HG02678 (cell line): ENCODE measurements around the gene GTF3C1.

Experiments used
- ATAC-seq: cut with Tn5 transposase; IDR thresholded peaks from one replicate; pipeline ENCODE4 v1.9.1; 2021; ENCODE audit warnings: mild to moderate bottlenecking, moderate library complexity; ENCODE audit not compliant: unreplicated experiment

The GTF3C1 gene

DNA sequence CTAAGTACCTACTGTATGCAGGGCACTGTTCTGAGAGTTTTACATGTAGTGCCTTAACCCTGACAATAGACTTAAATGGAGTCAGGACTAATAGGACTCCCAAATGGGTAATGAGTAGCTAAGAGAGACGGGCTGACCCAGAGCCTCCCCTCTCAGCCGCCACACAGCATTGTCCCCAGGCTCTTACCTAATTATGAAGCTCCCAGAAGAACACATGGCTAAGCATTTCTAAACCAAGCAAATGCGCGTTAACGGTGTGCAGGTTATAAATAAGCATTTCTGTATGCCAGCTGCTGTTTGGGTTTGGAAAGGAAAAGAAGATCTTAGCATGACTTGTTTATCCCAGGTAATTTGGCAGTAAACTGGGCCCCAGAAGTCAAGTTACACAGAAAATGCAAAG, 14.5 kb upstream of the GTF3C1 start:
- ATAC-seq = no peak

DNA sequence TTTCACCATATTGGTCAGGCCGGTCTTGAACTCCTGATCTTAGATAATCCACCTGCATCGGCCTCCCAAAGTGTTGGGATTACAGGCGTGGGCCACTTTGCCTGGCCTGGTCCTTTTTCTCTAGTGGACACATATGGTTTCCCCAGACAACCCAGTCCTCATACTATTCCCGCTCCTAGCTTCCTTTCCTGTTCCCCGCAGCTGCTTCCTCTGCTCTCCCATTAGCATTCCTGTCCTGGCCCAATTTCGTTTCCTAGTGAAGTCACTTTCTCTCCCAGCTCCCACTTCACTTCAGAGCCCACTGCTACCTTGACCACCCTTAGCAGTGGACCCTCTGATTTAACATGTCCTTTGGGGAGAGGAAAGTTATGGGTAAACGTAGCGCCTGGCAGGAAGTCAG, 11.5 kb upstream of the GTF3C1 start:
- no peak for ATAC-seq

DNA sequence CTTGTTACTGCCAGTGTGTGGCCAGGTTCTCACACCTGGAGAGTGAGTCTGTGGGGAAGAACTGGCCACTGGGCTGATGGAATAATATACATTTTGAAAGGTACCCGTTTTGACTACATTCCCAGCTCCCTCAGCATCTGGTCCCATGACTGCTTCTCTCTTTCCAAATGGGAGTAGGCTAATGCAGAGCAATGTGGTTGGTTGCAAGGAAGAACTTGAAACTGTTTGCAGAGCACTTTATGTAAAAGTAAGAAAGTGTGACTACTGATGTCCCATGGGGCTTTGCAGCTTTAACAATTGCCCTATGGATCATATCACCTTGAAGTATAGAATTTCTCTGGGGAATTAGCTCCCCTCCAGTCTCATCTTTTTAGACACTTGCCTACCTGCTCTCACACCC, 9.2 kb upstream of the GTF3C1 start:
- ATAC-seq = no peak

DNA sequence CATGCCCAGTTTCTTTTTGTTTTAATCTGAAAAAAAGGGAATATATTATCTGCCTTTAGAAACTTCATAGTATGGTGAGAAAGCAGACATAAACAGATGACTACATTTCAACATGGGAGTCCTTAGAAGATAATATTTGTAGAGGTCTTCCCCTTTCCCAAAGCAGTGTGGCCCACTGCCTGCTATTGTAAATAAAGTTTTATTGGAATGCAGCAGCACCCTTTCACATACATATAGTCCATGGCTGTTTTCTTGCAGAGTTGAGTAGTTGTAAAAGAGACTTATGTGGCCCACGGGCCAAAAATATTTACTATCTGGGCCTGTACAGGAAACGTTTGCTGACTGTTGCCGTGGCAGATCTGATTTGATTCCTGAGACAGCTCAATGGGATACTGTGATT, 8.7 kb upstream of the GTF3C1 start:
- no peak for ATAC-seq

DNA sequence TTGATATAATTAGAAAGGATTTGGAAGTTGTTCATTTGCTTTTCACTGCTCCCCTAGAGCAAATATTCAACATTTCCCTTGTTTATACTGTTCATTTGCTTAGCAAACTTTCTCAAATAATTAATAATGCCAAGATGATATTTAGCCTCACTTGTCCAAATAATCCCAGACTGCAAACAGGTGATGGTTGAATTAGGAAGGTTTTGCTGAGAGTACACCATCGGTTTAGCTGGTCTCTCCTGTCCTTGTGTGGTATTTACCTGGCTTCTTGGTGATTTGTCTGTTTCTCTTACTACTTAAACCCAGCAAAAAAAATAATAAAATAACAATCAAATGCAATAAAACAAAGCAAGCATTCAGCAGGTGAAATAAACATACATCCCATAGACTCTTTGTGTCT, 6.8 kb upstream of the GTF3C1 start:
- no peak for ATAC-seq

DNA sequence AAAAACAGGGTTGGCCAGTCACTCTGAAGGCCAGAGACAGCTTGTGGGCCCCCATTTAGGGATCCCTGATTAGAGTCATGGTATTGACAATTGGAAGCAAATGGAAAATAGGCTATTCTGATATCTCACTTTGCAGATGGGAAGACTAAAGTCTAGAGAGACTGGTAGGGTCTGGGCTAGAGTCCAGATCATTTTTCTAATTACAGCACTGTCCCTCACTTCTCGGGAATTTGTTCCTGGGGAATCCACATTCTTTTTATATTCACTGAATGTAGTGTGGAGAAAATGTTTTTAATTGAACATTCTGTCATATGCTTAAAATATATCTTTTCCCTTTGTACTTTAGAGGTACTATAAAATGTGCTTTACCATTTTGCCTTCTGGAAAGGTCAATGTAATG, 1.3 kb upstream of the GTF3C1 start:
- no peak for ATAC-seq

DNA sequence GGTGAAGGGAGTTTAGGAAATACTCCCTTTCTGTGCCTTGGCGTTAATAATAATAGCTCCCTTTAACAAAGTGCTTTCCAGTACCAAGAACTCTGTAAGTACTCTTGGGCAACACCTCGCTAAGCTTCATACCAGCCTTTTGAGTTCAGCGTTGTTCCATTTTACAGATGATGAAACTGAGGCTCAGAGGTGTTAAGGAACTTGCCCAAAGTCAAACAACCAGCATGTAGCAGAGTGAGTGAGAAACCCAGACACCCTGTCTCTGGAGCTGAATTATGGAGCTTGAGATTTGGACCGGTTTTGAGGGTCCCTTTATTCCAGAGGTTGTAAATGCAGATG, 838 bp upstream of the GTF3C1 start:
- ATAC-seq = no peak

DNA sequence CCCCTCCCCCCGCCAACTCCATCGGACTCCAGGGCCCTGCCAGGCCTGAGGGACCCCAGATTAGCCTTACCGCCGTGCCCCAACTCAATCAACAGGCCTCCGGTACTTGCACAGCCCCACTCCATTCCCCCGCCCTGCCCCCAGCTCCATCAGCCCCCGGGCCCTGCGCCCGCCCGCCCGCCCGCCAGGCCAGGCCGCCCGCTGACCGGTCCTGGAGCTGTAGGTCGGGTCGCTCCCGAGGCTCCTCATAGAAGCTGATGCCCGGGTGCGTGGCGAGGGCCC, 308 bp downstream of the GTF3C1 start:
- ATAC-seq = peak; percentile 12

DNA sequence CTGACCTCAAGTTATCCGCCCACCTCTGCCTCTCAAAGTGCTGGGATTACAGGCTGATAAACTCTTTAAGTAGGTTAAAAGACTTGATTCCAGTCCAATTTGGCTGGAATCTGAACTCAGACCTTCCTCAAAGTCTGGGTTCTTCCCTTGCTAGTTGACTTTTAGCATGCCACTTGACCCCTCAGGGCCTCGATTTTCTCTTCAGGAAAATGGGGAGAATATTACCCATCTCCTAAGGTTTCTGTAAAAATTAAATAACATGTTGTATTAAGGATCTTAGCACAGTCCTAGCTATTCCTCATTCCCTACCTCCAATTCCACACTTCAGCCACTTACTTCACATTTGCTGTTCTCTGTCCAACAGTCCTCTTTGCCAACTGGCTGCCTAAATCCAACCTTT, 1.9 kb downstream of the GTF3C1 start:
- ATAC-seq = no peak

DNA sequence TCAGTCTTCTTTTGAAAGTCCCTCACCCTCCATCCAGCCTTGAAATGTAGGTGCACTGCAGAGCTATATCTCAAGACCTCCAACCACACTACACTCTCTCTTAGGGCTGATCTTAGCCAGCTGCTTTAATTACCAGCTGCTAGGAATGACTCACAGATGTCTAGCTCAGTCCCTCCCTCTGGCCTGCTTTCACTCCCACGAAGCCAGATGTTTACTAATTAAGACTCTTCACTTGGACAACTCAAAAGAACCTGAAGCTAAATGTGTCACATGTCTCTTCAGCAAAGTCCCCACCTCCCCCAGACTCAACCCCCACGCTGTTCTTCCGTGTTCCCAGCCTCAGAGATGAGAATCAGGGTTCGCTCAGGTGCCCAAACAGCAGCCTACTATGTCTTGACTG, 2.6 kb downstream of the GTF3C1 start:
- no peak for ATAC-seq

DNA sequence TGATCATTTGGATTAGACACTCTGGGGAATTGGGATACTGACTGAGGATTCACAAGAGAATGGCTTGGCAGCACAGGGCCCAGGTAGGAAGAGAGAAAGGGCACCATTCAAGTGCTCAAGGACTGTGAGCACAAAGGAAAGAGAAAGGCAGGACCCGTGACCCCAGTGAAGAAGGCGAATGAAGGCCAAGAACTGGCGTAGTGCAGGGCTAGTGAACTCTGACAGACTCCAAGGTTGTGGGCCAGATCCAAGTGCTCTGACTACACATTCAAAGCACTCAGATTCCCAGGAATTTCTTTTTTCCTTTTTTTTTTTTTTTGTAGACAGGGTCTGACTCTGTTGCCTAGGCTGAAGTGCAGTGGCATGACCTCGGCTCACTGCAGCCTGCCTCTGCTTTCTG, 5.0 kb downstream of the GTF3C1 start:
- no peak for ATAC-seq

DNA sequence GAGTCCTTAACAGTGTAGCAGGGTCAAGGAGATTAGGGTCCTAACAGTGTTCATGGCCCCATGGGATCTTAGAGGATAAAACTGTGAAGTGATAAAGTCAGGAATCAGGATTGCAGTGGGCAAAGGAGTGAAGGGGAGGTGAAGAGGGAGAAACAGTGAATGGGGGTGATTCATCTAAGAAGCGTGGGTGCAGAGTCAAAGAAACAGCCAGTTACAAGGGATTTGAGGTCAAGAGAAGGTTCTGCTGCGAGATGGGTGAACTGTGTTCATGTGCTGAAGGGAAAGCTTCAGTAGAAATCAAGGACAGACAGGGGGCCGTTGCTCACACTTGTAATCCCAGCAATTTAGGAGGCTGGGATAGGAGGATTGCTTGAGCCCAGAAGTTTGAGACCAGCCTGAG, 5.9 kb downstream of the GTF3C1 start:
- no peak for ATAC-seq

DNA sequence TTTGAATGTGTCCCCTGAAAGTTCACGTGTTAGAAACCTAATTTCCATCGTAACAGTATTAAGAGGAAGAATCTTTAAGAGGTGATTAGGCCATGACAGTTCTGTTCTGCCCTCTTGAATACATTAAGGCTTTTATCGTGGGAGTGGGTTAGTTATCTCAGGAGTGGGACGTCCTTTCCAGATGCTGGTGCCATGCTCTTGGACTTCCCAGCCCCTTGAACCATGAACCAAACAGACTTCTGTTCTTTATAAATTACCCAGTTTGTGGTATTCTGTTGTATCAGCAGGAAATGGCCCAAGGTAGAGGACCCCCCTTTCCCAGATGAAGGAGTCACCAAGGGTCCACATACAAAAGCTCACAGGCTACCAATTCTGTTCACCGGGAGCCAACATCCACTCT, 10.1 kb downstream of the GTF3C1 start:
- ATAC-seq = no peak

DNA sequence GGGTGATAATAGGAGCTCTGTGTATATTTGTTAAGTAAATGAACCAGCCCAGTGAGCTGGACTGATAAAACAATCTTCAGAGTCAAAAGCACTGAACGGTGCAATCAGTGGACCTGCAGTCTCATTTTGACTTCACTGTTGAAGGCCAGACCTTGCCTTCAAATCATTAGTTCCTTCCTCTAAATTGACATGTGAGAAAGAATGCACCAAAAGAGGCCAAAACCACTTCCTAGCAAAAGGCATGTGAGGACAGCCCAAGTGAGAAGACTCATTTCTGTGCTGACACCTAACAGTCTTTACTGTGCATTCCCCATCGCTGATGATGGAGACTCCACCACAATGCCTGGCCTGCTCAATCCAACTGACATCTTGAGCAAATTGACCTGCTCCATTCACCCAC, 10.6 kb downstream of the GTF3C1 start:
- no peak for ATAC-seq

DNA sequence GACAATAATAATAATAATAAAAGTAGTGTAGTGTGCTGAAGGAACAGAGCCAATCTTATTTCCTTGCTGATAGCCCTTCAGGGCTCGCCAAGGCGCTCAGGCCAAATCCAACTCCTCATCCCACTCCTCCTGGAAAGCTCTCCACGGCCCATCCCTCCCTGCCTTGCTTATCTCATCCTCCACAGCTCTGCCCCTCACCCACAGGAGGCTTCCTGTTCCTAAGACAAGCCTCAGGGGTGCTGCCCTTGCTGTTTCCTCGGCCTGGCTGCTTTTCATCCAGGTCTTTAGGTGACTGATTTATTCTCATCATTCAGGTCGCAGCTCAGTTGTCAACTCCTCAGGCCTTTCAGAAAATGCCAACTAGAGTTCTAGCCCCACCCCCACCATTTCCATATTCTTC, 11.2 kb downstream of the GTF3C1 start:
- no peak for ATAC-seq

DNA sequence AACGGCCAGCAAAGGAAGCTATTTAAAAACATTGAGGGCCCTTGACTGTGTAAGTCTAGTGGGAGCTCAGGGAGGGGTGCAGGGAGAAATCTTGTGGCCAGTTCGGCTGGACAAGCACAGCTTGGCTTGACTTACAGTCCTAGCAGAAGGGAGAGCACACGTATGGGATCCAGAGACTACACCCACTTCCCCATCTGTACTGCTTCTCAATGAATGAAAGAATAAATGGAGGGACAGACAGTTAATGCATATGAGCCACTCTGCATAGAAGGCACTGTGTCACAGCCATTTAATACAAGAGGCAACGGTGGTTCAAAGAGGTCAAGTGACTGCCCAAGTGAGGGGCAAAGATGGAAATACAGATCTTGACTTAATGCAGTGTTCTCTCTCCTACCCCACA, 15.5 kb downstream of the GTF3C1 start:
- ATAC-seq = no peak

DNA sequence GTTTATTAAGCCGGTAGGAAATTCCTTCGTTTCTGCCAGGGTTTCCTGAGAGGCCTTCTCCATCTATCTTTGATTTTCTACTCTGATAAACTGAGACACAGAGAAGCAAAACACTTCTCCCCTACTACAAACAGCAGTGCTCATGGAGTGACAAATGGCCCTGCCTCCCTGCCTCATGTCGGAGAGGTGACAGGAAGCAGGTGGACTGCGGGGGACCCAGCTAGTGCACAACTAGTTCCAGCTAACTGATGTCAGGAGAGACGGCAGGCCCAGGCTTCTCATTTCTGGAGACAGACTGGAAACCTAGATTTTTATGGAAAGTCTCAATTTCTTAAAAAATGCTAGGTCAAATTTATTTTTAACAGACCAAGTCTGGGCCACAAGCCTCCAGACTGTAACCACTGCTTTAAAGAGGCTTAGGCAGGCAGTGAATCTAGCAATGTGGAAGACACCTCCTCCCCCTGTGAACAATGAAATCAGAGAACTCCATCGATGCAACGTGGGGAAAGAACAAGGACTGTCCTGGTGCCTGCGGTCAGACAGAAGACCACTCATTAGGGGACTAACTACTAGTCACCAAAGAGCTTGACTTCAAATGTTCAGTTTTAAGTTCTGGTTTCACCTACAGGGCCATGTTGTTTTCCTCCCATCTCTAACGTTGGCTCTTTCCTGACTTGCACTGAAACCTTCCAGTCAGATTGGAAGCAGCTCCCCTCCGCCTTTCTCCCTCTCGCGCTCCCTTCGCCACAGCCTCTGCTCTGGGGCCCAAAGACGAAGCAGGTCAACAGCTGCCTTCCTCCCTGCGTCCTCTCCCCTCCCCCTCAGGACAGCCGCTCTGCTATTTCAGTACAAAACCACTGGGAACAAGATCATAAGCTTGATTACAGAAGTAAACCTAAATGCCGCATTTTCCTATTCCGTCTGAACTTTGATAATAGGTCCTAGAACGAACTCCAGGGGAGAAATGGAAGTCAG, 17.6 kb downstream of the GTF3C1 start:
- no peak for ATAC-seq

DNA sequence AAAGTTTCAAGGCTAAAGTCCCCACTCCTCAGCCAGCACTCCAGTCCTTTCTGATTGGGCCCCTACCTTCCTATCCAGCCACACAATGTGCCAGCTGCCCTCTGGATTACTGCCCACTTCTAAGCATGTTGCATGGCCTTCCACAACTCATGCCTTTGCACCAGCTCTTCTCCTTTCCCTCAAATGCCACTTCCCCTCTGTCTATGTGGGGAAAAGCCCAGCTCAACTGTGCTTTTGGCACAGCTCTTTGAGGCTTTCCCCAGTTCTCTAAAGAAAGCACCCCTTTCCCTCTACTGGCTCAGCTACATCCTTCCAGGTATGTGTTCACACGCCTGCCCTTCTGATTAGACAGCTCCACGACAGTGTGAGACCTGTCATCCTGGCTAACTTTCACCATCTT, 18.5 kb downstream of the GTF3C1 start:
- ATAC-seq = no peak

DNA sequence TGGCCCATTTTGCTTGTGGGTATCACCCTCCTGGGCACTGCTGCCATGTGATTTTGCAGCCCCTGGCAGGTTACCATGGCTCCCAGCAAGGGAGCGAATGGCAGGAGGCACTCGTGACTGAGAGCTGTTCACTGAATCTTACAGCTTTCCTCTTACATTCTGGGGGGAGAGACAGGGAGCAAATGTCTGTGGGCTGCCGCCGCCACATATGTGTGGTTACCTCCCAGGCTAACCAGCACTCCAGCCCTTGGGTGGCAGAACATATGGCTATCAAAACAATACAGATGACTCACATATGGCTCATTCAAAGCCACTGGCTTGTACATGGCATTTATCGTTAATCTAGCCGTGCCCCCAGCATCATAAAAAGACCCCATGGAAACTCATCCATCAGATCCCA, 19.8 kb downstream of the GTF3C1 start:
- no peak for ATAC-seq

DNA sequence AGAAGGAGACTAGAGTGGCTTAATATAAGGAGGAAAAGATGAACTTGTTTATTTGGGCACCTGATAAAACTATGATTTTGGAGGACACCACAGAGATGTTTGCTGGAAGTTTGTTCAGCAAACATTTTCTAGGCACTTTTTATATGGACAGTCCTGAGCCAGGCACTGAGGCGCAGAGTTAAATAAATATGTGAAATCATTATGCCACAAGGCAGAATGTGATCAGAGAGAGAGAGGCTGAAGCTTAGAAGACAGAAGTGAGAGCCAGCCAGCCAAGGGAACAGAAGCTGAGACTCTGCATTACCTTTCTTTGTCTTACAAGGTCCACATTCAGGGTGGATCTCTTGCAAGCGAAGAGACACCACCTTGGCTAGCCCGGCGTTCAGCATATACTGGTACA, 21.4 kb downstream of the GTF3C1 start:
- no peak for ATAC-seq

DNA sequence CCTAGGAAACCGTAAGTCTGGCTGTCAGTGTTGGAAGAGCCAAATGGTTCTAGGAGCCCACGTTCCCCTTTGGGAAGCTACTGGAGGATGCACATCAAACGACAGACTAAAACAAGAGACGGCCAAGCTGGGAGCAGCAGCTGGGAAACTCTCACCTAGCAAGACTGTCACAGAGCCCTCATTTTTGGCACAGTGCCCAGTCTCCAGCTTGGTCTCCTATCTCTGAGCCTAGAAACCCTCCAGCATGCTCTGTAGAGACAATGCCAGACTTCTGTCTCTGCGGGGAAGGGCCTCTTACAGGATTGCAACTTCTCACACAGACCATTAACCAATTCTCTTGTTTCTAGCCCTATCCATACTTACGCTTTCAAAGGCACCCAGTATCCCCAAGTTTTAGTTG, 23.5 kb downstream of the GTF3C1 start:
- no peak for ATAC-seq

DNA sequence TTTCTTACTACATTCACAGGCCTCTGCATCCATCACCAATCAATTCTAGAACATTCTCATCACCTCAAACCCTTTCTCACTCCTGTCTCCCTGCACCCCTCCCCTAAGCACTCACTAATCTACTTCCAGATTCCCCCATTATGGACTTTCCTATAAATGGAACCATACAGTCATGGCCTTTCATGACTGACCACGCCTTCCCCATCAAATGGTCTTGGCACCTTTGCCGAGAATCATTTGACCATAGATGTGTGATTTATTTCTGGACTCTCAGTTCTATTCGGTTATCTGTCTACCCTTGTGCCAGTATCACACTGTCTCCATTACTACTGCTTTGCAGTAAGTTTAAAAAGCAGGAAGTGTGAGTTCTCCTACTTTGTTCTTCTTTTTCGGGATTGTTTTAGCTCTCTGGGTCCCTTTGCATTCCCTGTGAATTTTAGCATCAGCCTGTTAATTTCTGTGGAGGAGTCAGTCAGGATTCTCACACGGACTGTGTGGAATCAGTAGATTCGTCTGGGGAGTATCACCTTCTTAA, 27.5 kb downstream of the GTF3C1 start:
- ATAC-seq = no peak
